Uterus (tissue), 2 donors: ENCODE data around the gene KIF26A.

Experiments used
- POLR2A ChIP-seq, 2 donors: fragments of 450-650 bp; IDR thresholded peaks; one replicate each; pipeline ENCODE4 v1.6.1; 2016; ENCODE audit warnings: antibody characterized with exemption in 2 of 2, mild to moderate bottlenecking in 1 of 2, moderate library complexity in 1 of 2
- TF ChIP-seq, protein P1 (sequence below), 4 experiments: fragments of 200-600 bp in 2 of 4; fragments of 450-650 bp in 2 of 4; sonication (generic) in 2 of 4; IDR thresholded peaks; one replicate each; pipeline ENCODE4 v1.5.1; 2016 to 2019; ENCODE audit warnings: antibody characterized with exemption in 4 of 4, mild to moderate bottlenecking in 2 of 4, moderate library complexity in 1 of 4

DNA sequence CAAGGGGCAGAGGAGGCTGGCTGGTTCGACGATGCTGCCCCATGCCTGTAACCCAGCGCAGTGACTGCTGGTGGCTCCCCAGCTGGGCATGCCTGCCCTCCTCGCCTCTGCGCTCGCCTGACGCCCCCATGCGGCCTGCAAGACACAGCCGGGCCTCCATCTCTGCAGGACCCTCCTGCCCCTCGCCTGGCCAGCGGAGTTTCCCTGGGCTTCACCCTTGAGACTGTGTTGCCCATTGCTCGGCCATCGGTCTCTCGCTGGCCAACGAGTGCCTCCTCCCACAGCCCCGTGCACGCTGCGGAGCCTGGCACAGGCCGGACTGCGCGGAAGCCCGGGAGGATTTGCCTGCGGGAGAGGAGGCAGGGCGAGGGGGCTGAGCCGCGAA, 35.3 kb upstream of the KIF26A start:
- TF ChIP-seq, protein P1, sequence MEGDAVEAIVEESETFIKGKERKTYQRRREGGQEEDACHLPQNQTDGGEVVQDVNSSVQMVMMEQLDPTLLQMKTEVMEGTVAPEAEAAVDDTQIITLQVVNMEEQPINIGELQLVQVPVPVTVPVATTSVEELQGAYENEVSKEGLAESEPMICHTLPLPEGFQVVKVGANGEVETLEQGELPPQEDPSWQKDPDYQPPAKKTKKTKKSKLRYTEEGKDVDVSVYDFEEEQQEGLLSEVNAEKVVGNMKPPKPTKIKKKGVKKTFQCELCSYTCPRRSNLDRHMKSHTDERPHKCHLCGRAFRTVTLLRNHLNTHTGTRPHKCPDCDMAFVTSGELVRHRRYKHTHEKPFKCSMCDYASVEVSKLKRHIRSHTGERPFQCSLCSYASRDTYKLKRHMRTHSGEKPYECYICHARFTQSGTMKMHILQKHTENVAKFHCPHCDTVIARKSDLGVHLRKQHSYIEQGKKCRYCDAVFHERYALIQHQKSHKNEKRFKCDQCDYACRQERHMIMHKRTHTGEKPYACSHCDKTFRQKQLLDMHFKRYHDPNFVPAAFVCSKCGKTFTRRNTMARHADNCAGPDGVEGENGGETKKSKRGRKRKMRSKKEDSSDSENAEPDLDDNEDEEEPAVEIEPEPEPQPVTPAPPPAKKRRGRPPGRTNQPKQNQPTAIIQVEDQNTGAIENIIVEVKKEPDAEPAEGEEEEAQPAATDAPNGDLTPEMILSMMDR (IDR thresholded peaks at IDR 0.05) = no peak
- no peak for TF ChIP-seq POLR2A (IDR thresholded peaks at IDR 0.05)
